Glutamatergic neuron (in vitro differentiated cells): Measurements from ENCODE around the gene GGA3. TPM values are rescaled to one million over a fixed set of nuclear protein-coding genes. Genes with fewer than 3 reads are reported as not detected.
"Not testable (repeated sequence)": the region's sequence is repeated elsewhere in the genome, so short reads cannot be mapped to it uniquely, and the experiment has no call there.

ENCODE experiments used
- DNase-seq: peaks from one replicate; pipeline ENCODE4 v3.0.0; 2022
- H3K27ac Mint-ChIP-seq: one replicate; pipeline ENCODE4 v1.8.0; 2020; ENCODE audit warnings: mild to moderate bottlenecking, mixed read lengths, inconsistent platforms; ENCODE audit not compliant: unreplicated experiment
- H3K27me3 Mint-ChIP-seq: one replicate; pipeline ENCODE4 v1.8.0; 2020; ENCODE audit warnings: mild to moderate bottlenecking, moderate library complexity, mixed read lengths, inconsistent platforms; ENCODE audit not compliant: unreplicated experiment
- H3K36me3 Mint-ChIP-seq: one replicate; pipeline ENCODE4 v1.8.0; 2020; ENCODE audit warnings: mild to moderate bottlenecking, mixed read lengths, inconsistent platforms; ENCODE audit not compliant: unreplicated experiment
- H3K4me1 Mint-ChIP-seq: one replicate; pipeline ENCODE4 v1.8.0; 2020; ENCODE audit warnings: mild to moderate bottlenecking, low read depth, mixed read lengths, inconsistent platforms; ENCODE audit not compliant: unreplicated experiment
- H3K4me3 Mint-ChIP-seq: one replicate; pipeline ENCODE4 v1.8.0; 2020; ENCODE audit warnings: mild to moderate bottlenecking, mixed read lengths, inconsistent platforms; ENCODE audit not compliant: unreplicated experiment
- H3K9me3 Mint-ChIP-seq: one replicate; pipeline ENCODE4 v1.8.0; 2020; ENCODE audit warnings: mild to moderate bottlenecking, moderate library complexity, mixed read lengths, inconsistent platforms; ENCODE audit not compliant: unreplicated experiment
- total RNA-seq: library from RNA; stranded (reverse); fragmentation: NEBNext Ultra II Directional; extraction: Animal tissue kit (Norgen Biotek cat#: 25700); gene quantifications from one replicate; pipeline ENCODE4 v1.2.1, GENCODE V29; 2021; ENCODE audit not compliant: unreplicated experiment
- TF ChIP-seq, protein P1 (sequence below): fragments of 200-600 bp; sonication (generic); IDR thresholded peaks from one replicate; pipeline ENCODE4 v1.5.0; 2021; ENCODE audit not compliant: partially characterized antibody, unreplicated experiment

GGA3 gene
- total RNA-seq, 1 donor from 2014 or later, result 65.0 TPM

GRCh38 chr17:75263055-75263454 lies 1.6 kb upstream of the GGA3 start:
- TF ChIP-seq, protein P1, sequence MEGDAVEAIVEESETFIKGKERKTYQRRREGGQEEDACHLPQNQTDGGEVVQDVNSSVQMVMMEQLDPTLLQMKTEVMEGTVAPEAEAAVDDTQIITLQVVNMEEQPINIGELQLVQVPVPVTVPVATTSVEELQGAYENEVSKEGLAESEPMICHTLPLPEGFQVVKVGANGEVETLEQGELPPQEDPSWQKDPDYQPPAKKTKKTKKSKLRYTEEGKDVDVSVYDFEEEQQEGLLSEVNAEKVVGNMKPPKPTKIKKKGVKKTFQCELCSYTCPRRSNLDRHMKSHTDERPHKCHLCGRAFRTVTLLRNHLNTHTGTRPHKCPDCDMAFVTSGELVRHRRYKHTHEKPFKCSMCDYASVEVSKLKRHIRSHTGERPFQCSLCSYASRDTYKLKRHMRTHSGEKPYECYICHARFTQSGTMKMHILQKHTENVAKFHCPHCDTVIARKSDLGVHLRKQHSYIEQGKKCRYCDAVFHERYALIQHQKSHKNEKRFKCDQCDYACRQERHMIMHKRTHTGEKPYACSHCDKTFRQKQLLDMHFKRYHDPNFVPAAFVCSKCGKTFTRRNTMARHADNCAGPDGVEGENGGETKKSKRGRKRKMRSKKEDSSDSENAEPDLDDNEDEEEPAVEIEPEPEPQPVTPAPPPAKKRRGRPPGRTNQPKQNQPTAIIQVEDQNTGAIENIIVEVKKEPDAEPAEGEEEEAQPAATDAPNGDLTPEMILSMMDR, result no peak
- Mint-ChIP-seq H3K9me3 (peaks cover 6% of the 10 kb centered on the region), H3K4me3 (peak overlapping the region; percentile 99), H3K27ac (peak overlapping the region; percentile 98), H3K4me1 (peaks cover 9% of the 10 kb centered on the region), H3K27me3 (peaks cover 5% of the 10 kb centered on the region), H3K36me3 (no peaks in the 10 kb centered on the region)
- DNase-seq, result no peak

DNA sequence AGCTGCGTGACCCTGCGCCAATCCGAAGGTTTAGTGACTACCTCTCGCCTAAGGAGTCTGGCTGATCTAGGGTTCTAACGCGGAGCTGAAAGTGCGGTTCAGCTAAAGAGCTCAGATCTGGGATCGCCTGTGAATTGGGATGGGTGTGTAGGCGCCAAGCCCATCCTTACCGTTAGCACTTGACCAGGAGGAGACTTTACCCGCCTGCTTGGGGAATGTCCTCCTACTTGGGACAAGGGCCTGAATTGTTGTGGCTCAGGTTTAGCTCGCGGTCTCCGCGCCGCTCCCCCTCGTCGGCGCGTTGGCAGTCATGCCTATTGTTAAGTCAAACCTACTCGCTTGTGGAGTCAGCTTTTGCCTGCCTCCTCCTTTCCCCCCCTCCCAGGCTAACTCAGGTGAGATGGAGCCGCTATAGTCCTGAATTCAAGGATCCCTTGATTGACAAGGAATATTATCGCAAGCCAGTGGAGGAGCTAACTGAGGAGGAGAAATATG lies 753 bp upstream of the GGA3 start:
- Mint-ChIP-seq H3K4me1 (peaks cover 9% of the 10 kb centered on the region), H3K4me3 (peak overlapping the region; percentile 99), H3K36me3 (no peaks in the 10 kb centered on the region), H3K27ac (peak overlapping the region; percentile 98), H3K27me3 (peaks cover 2% of the 10 kb centered on the region), H3K9me3 (peaks cover 6% of the 10 kb centered on the region)
- DNase-seq, result no peak
- TF ChIP-seq, protein P1, result no peak

DNA sequence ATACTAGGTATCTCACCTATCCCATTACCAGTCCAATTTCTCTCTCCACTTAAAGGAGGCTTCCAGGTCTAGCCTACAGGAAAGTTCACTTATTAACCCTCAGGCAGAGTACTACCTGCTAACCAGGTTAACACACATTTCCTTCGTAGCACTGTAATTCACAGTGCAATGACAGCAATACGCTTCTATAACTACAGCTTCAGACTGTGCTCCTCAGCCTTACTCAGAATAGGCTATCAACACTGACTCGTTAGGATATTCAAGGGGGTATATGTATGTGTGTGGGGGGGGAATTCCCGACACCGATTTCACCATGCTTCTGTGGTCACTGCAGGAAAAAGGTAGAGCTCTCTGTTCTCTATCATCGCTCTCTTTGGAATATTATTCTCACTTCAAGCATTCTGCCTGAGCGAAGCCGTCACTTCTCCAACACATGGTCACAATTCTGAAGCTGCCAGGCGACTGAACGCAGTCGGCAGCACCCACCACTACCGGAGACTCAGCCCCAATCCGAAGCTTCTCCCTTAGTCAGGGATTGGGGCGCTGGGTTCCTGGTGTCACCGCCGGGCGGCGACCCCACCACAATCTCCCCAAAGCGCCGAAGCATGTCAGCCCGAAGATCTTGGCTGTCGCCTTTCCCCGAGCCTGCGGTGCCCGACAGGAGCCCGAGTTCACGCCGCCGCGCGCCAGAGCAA lies 618 bp downstream of the GGA3 start:
- H3K4me1 Mint-ChIP-seq, result peaks cover 18% of the 10 kb centered on the region
- H3K36me3 Mint-ChIP-seq, result no peaks in the 10 kb centered on the region
- no peak for DNase-seq
- peak overlapping the region; percentile 98 for H3K27ac Mint-ChIP-seq
- TF ChIP-seq, protein P1, result no peak
- H3K9me3 Mint-ChIP-seq, result peaks cover 4% of the 10 kb centered on the region
- H3K4me3 Mint-ChIP-seq, result peak overlapping the region; percentile 99
- H3K27me3 Mint-ChIP-seq, result peaks cover 5% of the 10 kb centered on the region

DNA sequence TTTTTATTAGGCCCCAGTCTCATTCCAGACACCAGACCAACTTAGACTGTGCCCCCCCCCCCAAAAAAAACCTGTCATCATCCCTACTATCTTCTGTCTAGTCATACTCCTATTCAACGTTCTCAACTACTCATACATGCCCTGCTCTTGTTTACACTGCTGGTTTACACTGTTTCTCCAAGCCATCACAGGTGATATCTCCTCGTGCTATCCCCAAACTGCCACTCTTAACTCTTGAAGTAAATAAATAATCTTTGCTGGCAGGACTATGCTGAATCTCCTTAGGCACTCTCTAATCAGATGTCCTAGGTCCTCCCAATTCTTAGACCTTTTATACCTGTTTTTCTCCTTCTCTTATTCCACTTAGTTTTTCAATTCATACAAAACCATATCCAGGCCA lies 4.2 kb downstream of the GGA3 start:
- not testable (repeated sequence) for H3K36me3 Mint-ChIP-seq, DNase-seq, H3K27me3 Mint-ChIP-seq, H3K9me3 Mint-ChIP-seq, H3K27ac Mint-ChIP-seq
- Mint-ChIP-seq H3K4me1 (peaks cover 17% of the 10 kb centered on the region), H3K4me3 (peak overlapping the region; percentile 63)

GRCh38 chr17:75255954-75256698 lies 5.3 kb downstream of the GGA3 start:
- not testable (repeated sequence) for H3K9me3 Mint-ChIP-seq, H3K36me3 Mint-ChIP-seq, DNase-seq, H3K27me3 Mint-ChIP-seq
- Mint-ChIP-seq H3K27ac (peak overlapping the region; percentile 23), H3K4me3 (peak overlapping the region; percentile 17), H3K4me1 (peaks cover 16% of the 10 kb centered on the region)
